ENCODE results near the gene TFEC. TPM values are rescaled to one million over a fixed set of nuclear protein-coding genes. Genes with fewer than 3 reads are reported as not detected.

Gene TFEC
- total RNA-seq, 1 donor from 2014 or later = 0.56 TPM

- no peak for DNase-seq (ENCODE audit: low spot score)
- H3K27me3 Mint-ChIP-seq (ENCODE audit: unreplicated experiment) = no peaks in the 10 kb centered on the region
- H3K9me3 Mint-ChIP-seq (ENCODE audit: unreplicated experiment) = no peaks in the 10 kb centered on the region
- H3K36me3 Mint-ChIP-seq (ENCODE audit: low read depth, unreplicated experiment) = no peaks in the 10 kb centered on the region
- no peak overlapping the region for H3K4me3 Mint-ChIP-seq (ENCODE audit: unreplicated experiment)
- H3K27ac Mint-ChIP-seq (ENCODE audit: unreplicated experiment) = no peak overlapping the region
- TF ChIP-seq, protein P1, sequence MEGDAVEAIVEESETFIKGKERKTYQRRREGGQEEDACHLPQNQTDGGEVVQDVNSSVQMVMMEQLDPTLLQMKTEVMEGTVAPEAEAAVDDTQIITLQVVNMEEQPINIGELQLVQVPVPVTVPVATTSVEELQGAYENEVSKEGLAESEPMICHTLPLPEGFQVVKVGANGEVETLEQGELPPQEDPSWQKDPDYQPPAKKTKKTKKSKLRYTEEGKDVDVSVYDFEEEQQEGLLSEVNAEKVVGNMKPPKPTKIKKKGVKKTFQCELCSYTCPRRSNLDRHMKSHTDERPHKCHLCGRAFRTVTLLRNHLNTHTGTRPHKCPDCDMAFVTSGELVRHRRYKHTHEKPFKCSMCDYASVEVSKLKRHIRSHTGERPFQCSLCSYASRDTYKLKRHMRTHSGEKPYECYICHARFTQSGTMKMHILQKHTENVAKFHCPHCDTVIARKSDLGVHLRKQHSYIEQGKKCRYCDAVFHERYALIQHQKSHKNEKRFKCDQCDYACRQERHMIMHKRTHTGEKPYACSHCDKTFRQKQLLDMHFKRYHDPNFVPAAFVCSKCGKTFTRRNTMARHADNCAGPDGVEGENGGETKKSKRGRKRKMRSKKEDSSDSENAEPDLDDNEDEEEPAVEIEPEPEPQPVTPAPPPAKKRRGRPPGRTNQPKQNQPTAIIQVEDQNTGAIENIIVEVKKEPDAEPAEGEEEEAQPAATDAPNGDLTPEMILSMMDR (IDR thresholded peaks at IDR 0.05; ENCODE audit: unreplicated experiment) = no peak
- H3K4me1 Mint-ChIP-seq (ENCODE audit: unreplicated experiment) = peaks cover 6% of the 10 kb centered on the region
Measured at GRCh38 chr7:116034411-116034810, 3.8 kb upstream of the TFEC start.

DNA sequence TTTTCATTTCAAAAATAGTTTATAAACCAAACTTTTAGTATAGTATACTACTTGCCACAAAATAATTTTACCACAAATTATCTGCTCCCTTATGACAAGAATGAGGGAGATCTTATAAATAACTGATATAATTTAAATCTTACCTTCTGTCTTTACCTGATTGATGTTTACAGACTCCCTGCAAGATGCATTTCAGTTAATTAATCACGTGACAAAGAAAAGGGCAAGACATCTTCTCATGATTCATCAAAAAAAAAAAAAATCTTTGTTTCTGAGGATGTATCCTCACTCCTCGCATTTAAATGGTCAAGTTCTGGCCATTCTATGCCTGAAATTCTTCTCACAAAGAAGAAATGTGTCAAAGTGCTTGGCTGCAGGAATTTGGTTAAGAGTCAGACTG is 2.3 kb upstream of the TFEC start:
- H3K27ac Mint-ChIP-seq (ENCODE audit: unreplicated experiment) = no peak overlapping the region
- no peak overlapping the region for H3K4me3 Mint-ChIP-seq (ENCODE audit: unreplicated experiment)
- no peaks in the 10 kb centered on the region for H3K36me3 Mint-ChIP-seq (ENCODE audit: low read depth, unreplicated experiment)
- H3K4me1 Mint-ChIP-seq (ENCODE audit: unreplicated experiment) = peaks cover 6% of the 10 kb centered on the region
- no peaks in the 10 kb centered on the region for H3K27me3 Mint-ChIP-seq (ENCODE audit: unreplicated experiment)
- TF ChIP-seq, protein P1 (IDR thresholded peaks at IDR 0.05; ENCODE audit: unreplicated experiment) = no peak
- no peaks in the 10 kb centered on the region for H3K9me3 Mint-ChIP-seq (ENCODE audit: unreplicated experiment)
- DNase-seq (ENCODE audit: low spot score) = no peak

- Mint-ChIP-seq H3K9me3 (ENCODE audit: unreplicated experiment) (no peaks in the 10 kb centered on the region), H3K27ac (ENCODE audit: unreplicated experiment) (no peak overlapping the region), H3K27me3 (ENCODE audit: unreplicated experiment) (no peaks in the 10 kb centered on the region), H3K4me3 (ENCODE audit: unreplicated experiment) (no peak overlapping the region), H3K36me3 (ENCODE audit: low read depth, unreplicated experiment) (no peaks in the 10 kb centered on the region), H3K4me1 (ENCODE audit: unreplicated experiment) (peaks cover 6% of the 10 kb centered on the region)
- TF ChIP-seq, protein P1 (IDR thresholded peaks at IDR 0.05; ENCODE audit: unreplicated experiment) = no peak
- DNase-seq (ENCODE audit: low spot score) = no peak
Measured at GRCh38 chr7:116028787-116029186, 1.8 kb downstream of the TFEC start.

GRCh38 chr7:116027786-116028185 is 2.8 kb downstream of the TFEC start:
- TF ChIP-seq, protein P1 (IDR thresholded peaks at IDR 0.05; ENCODE audit: unreplicated experiment) = no peak
- Mint-ChIP-seq H3K27ac (ENCODE audit: unreplicated experiment) (no peak overlapping the region), H3K27me3 (ENCODE audit: unreplicated experiment) (no peaks in the 10 kb centered on the region), H3K4me3 (ENCODE audit: unreplicated experiment) (no peak overlapping the region), H3K4me1 (ENCODE audit: unreplicated experiment) (peaks cover 6% of the 10 kb centered on the region), H3K9me3 (ENCODE audit: unreplicated experiment) (no peaks in the 10 kb centered on the region), H3K36me3 (ENCODE audit: low read depth, unreplicated experiment) (no peaks in the 10 kb centered on the region)
- DNase-seq (ENCODE audit: low spot score) = no peak

DNA sequence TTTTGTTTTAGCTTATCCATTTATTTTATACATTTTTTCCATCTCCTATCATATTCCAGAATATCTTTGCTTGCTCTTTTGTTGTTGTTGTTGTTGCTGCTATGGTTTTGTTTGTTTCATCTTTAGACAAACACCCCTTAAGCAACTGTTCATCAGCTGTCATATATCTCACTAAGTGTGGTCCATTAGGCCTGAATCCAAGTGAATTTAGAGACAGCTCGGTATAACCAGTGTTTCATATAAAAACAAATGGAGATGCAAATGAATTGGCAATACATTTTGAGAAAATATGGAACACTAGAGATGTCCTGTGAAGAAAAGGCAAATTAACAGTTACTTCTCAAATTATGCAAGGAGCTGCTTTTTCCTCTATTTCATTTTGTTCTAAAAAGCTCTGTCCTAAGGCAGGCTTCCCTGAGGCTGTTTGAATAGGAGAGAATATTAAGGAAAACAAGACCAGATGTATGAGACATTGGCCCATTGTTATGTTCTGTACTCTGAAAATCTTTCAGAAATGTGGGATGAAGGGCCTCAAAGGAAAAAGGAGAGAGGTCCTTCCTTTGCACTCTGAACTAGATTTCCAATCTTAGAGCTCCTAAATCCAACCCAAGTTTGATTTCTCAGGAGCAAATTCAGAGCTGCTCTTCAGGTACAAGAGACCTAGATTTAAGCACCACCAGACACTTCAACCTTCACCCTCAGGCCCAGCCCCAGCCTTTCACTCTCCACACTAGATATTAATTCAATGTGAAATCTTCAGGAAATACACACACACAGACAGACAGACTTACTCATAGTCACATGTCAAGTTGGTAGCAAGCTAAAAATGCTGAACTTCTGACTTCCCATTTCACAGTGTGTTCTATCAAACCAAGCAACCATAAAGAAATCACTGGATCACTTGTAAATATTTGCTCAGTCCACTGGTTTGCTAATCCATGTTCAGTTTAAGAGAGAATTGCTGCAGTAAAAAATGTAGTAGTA is 5.4 kb downstream of the TFEC start:
- DNase-seq (ENCODE audit: low spot score) = no peak
- Mint-ChIP-seq H3K9me3 (ENCODE audit: unreplicated experiment) (no peaks in the 10 kb centered on the region), H3K4me3 (ENCODE audit: unreplicated experiment) (no peak overlapping the region), H3K4me1 (ENCODE audit: unreplicated experiment) (no peaks in the 10 kb centered on the region), H3K27ac (ENCODE audit: unreplicated experiment) (no peak overlapping the region), H3K27me3 (ENCODE audit: unreplicated experiment) (no peaks in the 10 kb centered on the region), H3K36me3 (ENCODE audit: low read depth, unreplicated experiment) (no peaks in the 10 kb centered on the region)
- TF ChIP-seq, protein P1 (IDR thresholded peaks at IDR 0.05; ENCODE audit: unreplicated experiment) = no peak

All from endothelial cell (in vitro differentiated cells).